K562 (cell line): ENCODE measurements around the gene CELA3B. TPM values are rescaled to one million over a fixed set of nuclear protein-coding genes. Genes with fewer than 3 reads are reported as not detected.
A peak's percentile ranks its signal among the peaks of the same experiment; 100 is the strongest.

Experiments
- FIP1L1 ChIP-seq: fragments of 200-400 bp; formaldehyde crosslinking; IDR thresholded peaks from 2 replicates; pipeline ENCODE4 v1.6.1; 2018; ENCODE audit warnings: mild to moderate bottlenecking, low read depth, low read length; ENCODE audit not compliant: poor library complexity, severe bottlenecking
- GATAD2B ChIP-seq: fragments of 450-650 bp; IDR thresholded peaks from 2 replicates; pipeline ENCODE4 v1.6.1; 2017; ENCODE audit warnings: mild to moderate bottlenecking, borderline replicate concordance
- GTF2B ChIP-seq: IDR thresholded peaks from 2 replicates; pipeline ENCODE4 v1.6.1; 2011; ENCODE audit not compliant: insufficient read length; ENCODE audit errors: extremely low read depth
- JUND ChIP-seq, 2 experiments: IDR thresholded peaks; 2 replicates in 1 of 2; 3 replicates in 1 of 2; pipeline ENCODE4 v1.6.1; 2011; ENCODE audit warnings: borderline replicate concordance in 2 of 2, low read depth in 2 of 2, low read length in 2 of 2, improper control_type of control experiment in 1 of 2, missing biosample characterization in 1 of 2, missing genetic modification characterization in 1 of 2, missing genetic modification reagents in 1 of 2
- MCM2 ChIP-seq: fragments of 450-650 bp; IDR thresholded peaks from 2 replicates; pipeline ENCODE4 v1.6.1; 2017; ENCODE audit warnings: low read depth, mild to moderate bottlenecking
- MCM5 ChIP-seq: fragments of 450-650 bp; IDR thresholded peaks from 2 replicates; pipeline ENCODE4 v1.6.1; 2016; ENCODE audit warnings: low read depth
- MEIS2 ChIP-seq: fragments of 450-650 bp; IDR thresholded peaks from 2 replicates; pipeline ENCODE4 v1.6.1; 2014; ENCODE audit warnings: mild to moderate bottlenecking; ENCODE audit not compliant: partially characterized antibody
- RUNX1 ChIP-seq: sonication (generic); IDR thresholded peaks from 2 replicates; pipeline ENCODE4 v1.6.1; 2016; ENCODE audit warnings: antibody characterized with exemption, low read depth
- TAF1 ChIP-seq: IDR thresholded peaks from 2 replicates; pipeline ENCODE4 v1.6.1; 2011; ENCODE audit warnings: mild to moderate bottlenecking, low read length, moderate library complexity; ENCODE audit not compliant: insufficient read depth, control insufficient read depth, severe bottlenecking; ENCODE audit errors: extremely low read depth
- U2AF2 ChIP-seq: fragments of 200-400 bp; formaldehyde crosslinking; optimal IDR thresholded peaks from 2 replicates; pipeline ENCODE3; 2017; ENCODE audit warnings: low read depth, mild to moderate bottlenecking, low read length
- ZNF23 ChIP-seq: fragments of 250-450 bp; sonication (Bioruptor Pico); IDR thresholded peaks from 2 replicates; pipeline ENCODE4 v1.4.0; 2020; ENCODE audit warnings: mild to moderate bottlenecking
- polyA plus RNA-seq, 8 experiments: library from polyadenylated mRNA; depleted of rRNA in 4 of 8; stranded (reverse) in 5 of 8; unstranded in 3 of 8; fragments of >200 nt; fragmentation: Nextera tagmentation in 2 of 8; fragmentation: Illumina TruSeq in 1 of 8; extraction: Ambion mirVana in 2 of 8; extraction: Trizol in 1 of 8; gene quantifications; 2 replicates each; pipeline versions ENCODE4 v1.2.1 to v1.2.3, GENCODE V29; 2011 to 2014; ENCODE audit warnings: inconsistent platforms in 1 of 8, missing spikeins in 1 of 8
- total RNA-seq, 7 experiments: library from RNA; depleted of rRNA in 6 of 7; stranded (reverse); fragments of >200 nt in 6 of 7; fragmentation: Illumina TruSeq in 2 of 7; extraction: Trizol in 2 of 7; gene quantifications; 2 replicates each; pipeline versions ENCODE4 v1.2.1 to v1.2.3, GENCODE V29; 2011 to 2021; ENCODE audit warnings: low replicate concordance in 1 of 7
- TF ChIP-seq, protein P1 (sequence below): fragments of 450-650 bp; IDR thresholded peaks from 2 replicates; pipeline ENCODE4 v1.6.1; 2016; ENCODE audit warnings: mild to moderate bottlenecking, moderate library complexity
- TF ChIP-seq, protein P2 (sequence below): fragments of 450-650 bp; IDR thresholded peaks from 2 replicates; pipeline ENCODE4 v1.6.1; 2016; ENCODE audit warnings: antibody characterized with exemption

CELA3B gene
- total and polyA plus RNA-seq, 9 of the 15 experiments (the other 6 are each of a cell fraction or from before 2014, with no cell fraction given): 3.1 TPM; not detected in 8

GRCh38 chr1:21937372-21938121 is 39.3 kb upstream of the CELA3B start (continued):
- TF ChIP-seq, protein P1, sequence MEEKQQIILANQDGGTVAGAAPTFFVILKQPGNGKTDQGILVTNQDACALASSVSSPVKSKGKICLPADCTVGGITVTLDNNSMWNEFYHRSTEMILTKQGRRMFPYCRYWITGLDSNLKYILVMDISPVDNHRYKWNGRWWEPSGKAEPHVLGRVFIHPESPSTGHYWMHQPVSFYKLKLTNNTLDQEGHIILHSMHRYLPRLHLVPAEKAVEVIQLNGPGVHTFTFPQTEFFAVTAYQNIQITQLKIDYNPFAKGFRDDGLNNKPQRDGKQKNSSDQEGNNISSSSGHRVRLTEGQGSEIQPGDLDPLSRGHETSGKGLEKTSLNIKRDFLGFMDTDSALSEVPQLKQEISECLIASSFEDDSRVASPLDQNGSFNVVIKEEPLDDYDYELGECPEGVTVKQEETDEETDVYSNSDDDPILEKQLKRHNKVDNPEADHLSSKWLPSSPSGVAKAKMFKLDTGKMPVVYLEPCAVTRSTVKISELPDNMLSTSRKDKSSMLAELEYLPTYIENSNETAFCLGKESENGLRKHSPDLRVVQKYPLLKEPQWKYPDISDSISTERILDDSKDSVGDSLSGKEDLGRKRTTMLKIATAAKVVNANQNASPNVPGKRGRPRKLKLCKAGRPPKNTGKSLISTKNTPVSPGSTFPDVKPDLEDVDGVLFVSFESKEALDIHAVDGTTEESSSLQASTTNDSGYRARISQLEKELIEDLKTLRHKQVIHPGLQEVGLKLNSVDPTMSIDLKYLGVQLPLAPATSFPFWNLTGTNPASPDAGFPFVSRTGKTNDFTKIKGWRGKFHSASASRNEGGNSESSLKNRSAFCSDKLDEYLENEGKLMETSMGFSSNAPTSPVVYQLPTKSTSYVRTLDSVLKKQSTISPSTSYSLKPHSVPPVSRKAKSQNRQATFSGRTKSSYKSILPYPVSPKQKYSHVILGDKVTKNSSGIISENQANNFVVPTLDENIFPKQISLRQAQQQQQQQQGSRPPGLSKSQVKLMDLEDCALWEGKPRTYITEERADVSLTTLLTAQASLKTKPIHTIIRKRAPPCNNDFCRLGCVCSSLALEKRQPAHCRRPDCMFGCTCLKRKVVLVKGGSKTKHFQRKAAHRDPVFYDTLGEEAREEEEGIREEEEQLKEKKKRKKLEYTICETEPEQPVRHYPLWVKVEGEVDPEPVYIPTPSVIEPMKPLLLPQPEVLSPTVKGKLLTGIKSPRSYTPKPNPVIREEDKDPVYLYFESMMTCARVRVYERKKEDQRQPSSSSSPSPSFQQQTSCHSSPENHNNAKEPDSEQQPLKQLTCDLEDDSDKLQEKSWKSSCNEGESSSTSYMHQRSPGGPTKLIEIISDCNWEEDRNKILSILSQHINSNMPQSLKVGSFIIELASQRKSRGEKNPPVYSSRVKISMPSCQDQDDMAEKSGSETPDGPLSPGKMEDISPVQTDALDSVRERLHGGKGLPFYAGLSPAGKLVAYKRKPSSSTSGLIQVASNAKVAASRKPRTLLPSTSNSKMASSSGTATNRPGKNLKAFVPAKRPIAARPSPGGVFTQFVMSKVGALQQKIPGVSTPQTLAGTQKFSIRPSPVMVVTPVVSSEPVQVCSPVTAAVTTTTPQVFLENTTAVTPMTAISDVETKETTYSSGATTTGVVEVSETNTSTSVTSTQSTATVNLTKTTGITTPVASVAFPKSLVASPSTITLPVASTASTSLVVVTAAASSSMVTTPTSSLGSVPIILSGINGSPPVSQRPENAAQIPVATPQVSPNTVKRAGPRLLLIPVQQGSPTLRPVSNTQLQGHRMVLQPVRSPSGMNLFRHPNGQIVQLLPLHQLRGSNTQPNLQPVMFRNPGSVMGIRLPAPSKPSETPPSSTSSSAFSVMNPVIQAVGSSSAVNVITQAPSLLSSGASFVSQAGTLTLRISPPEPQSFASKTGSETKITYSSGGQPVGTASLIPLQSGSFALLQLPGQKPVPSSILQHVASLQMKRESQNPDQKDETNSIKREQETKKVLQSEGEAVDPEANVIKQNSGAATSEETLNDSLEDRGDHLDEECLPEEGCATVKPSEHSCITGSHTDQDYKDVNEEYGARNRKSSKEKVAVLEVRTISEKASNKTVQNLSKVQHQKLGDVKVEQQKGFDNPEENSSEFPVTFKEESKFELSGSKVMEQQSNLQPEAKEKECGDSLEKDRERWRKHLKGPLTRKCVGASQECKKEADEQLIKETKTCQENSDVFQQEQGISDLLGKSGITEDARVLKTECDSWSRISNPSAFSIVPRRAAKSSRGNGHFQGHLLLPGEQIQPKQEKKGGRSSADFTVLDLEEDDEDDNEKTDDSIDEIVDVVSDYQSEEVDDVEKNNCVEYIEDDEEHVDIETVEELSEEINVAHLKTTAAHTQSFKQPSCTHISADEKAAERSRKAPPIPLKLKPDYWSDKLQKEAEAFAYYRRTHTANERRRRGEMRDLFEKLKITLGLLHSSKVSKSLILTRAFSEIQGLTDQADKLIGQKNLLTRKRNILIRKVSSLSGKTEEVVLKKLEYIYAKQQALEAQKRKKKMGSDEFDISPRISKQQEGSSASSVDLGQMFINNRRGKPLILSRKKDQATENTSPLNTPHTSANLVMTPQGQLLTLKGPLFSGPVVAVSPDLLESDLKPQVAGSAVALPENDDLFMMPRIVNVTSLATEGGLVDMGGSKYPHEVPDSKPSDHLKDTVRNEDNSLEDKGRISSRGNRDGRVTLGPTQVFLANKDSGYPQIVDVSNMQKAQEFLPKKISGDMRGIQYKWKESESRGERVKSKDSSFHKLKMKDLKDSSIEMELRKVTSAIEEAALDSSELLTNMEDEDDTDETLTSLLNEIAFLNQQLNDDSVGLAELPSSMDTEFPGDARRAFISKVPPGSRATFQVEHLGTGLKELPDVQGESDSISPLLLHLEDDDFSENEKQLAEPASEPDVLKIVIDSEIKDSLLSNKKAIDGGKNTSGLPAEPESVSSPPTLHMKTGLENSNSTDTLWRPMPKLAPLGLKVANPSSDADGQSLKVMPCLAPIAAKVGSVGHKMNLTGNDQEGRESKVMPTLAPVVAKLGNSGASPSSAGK: peak; percentile 92
- TF ChIP-seq U2AF2: no peak
- TF ChIP-seq MEIS2: no peak
- TF ChIP-seq MCM2: no peak
- peak; percentile 95 for TF ChIP-seq GATAD2B
- TF ChIP-seq RUNX1: no peak
- TF ChIP-seq, protein P2, sequence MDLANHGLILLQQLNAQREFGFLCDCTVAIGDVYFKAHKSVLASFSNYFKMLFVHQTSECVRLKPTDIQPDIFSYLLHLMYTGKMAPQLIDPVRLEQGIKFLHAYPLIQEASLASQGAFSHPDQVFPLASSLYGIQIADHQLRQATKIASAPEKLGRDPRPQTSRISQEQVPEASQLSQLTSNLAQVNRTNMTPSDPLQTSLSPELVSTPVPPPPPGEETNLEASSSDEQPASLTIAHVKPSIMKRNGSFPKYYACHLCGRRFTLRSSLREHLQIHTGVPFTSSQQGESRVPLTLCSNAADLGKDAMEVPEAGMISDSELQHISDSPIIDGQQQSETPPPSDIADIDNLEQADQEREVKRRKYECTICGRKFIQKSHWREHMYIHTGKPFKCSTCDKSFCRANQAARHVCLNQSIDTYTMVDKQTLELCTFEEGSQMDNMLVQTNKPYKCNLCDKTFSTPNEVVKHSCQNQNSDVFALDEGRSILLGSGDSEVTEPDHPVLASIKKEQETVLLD: peak; percentile 84
- TF ChIP-seq JUND (IDR thresholded peaks at IDR 0.05; ENCODE audit: borderline replicate concordance, low read depth, low read length): no peak; the same call in 1 of the 2 replicates
- TF ChIP-seq JUND (tag; IDR thresholded peaks at IDR 0.05; ENCODE audit: borderline replicate concordance, low read depth, low read length): no peak
- no peak for TF ChIP-seq GTF2B
- peak; percentile 10 for TF ChIP-seq TAF1
- no peak for TF ChIP-seq MCM5
- TF ChIP-seq FIP1L1: peak; percentile 64
- TF ChIP-seq ZNF23 (CRISPR knock-in tag): no peak
